Liver (tissue), 3 donors: ENCODE data around the gene PGBD5.

Experiments
- ATF3 ChIP-seq: IDR thresholded peaks from 2 replicates; pipeline ENCODE4 v1.6.1; 2016; ENCODE audit warnings: antibody characterized with exemption
- CTCF ChIP-seq: fragments of 150-350 bp; IDR thresholded peaks from 2 replicates; pipeline ENCODE4 v1.5.1; 2017; ENCODE audit warnings: improper control_type of control experiment, low read depth, low read length; ENCODE audit not compliant: missing input control
- EGR1 ChIP-seq, 2 donors: IDR thresholded peaks; 2 replicates each; pipeline ENCODE4 v1.6.1; 2016 to 2018; ENCODE audit warnings: antibody characterized with exemption in 2 of 2, low read depth in 2 of 2
- FOXA1 ChIP-seq: IDR thresholded peaks from 2 replicates; pipeline ENCODE4 v1.6.1; 2016; ENCODE audit warnings: antibody characterized with exemption
- GABPA ChIP-seq, 2 donors: IDR thresholded peaks in 1 of 2; conservative IDR thresholded peaks in 1 of 2; 2 replicates each; pipeline ENCODE4 v1.6.1; 2016; ENCODE audit warnings: antibody characterized with exemption in 2 of 2, mild to moderate bottlenecking in 1 of 2, moderate library complexity in 1 of 2
- JUND ChIP-seq, 2 donors: IDR thresholded peaks; 2 replicates each; pipeline ENCODE4 v1.6.1; 2016; ENCODE audit warnings: antibody characterized with exemption in 2 of 2
- MAX ChIP-seq: IDR thresholded peaks from 2 replicates; pipeline ENCODE4 v1.6.1; 2016; ENCODE audit warnings: antibody characterized with exemption
- NR2F2 ChIP-seq: IDR thresholded peaks from 2 replicates; pipeline ENCODE4 v1.6.1; 2016; ENCODE audit warnings: antibody characterized with exemption
- RAD21 ChIP-seq, 2 donors: IDR thresholded peaks; 2 replicates each; pipeline ENCODE4 v1.6.1; 2016; ENCODE audit warnings: antibody characterized with exemption in 2 of 2, mild to moderate bottlenecking in 2 of 2
- REST ChIP-seq: IDR thresholded peaks from 2 replicates; pipeline ENCODE4 v1.6.1; 2016; ENCODE audit warnings: antibody characterized with exemption, mild to moderate bottlenecking
- RXRA ChIP-seq, 2 donors: IDR thresholded peaks; 2 replicates each; pipeline ENCODE4 v1.6.1; 2017 to 2018; ENCODE audit warnings: antibody characterized with exemption in 2 of 2, mild to moderate bottlenecking in 1 of 2
- TAF1 ChIP-seq: conservative IDR thresholded peaks from 2 replicates; pipeline ENCODE4 v1.6.1; 2016; ENCODE audit warnings: antibody characterized with exemption, mild to moderate bottlenecking
- YY1 ChIP-seq: IDR thresholded peaks from 2 replicates; pipeline ENCODE4 v1.6.1; 2016; ENCODE audit warnings: antibody characterized with exemption, mild to moderate bottlenecking
- ZBTB33 ChIP-seq: IDR thresholded peaks from 2 replicates; pipeline ENCODE4 v1.6.1; 2016; ENCODE audit warnings: antibody characterized with exemption
- donor health status: healthy.
- donor health status: healthy.

GRCh38 chr1:230465691-230466090 lies 39.6 kb upstream of the PGBD5 start:
- TF ChIP-seq JUND (IDR thresholded peaks at IDR 0.05): no peak
- TF ChIP-seq CTCF: no peak
- no peak for TF ChIP-seq ATF3
- TF ChIP-seq REST: no peak
- TF ChIP-seq RAD21 (IDR thresholded peaks at IDR 0.05): no peak
- no peak for TF ChIP-seq FOXA1
- TF ChIP-seq RXRA (IDR thresholded peaks at IDR 0.05): no peak
- TF ChIP-seq YY1: no peak
- no peak for TF ChIP-seq NR2F2
- TF ChIP-seq TAF1: no peak
- TF ChIP-seq MAX: no peak
- TF ChIP-seq EGR1 (IDR thresholded peaks at IDR 0.05; ENCODE audit: low read depth in 2 of 2): no peak
- TF ChIP-seq GABPA (IDR thresholded peaks at IDR 0.05 in 1 of 2, conservative IDR thresholded peaks at IDR 0.05 in 1 of 2): no peak
- TF ChIP-seq ZBTB33: no peak
